C4-2B (cell line): ENCODE results near the gene PTPRN2.

Experiments used
- ZFX ChIP-seq: fragments of 450-650 bp; IDR thresholded peaks from 2 replicates; pipeline ENCODE4 v1.6.1; 2017
- TF ChIP-seq, protein P1 (sequence below): fragments of 450-650 bp; conservative IDR thresholded peaks from 2 replicates; pipeline ENCODE4 v1.5.1; 2017; ENCODE audit warnings: mild to moderate bottlenecking

DNA sequence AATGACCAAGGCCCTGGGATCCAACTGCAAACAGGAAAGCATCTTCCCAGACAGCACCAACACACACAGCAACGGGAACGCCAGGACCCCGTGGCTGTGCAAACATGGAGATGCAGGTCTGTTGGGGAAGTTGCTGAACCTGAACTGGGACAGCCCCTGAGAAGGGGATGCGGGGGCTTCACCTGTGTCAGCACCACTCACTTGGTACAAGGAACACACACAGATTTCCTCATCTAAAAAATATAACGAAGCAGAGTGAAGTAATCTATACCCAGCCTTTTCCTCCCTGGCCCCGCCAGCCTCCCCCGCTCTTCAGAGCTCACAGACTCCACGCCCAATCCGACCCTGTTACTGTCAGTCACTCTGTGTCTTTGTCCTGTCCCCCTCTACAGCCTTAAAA, 93.0 kb downstream of the PTPRN2 start:
- TF ChIP-seq, protein P1, sequence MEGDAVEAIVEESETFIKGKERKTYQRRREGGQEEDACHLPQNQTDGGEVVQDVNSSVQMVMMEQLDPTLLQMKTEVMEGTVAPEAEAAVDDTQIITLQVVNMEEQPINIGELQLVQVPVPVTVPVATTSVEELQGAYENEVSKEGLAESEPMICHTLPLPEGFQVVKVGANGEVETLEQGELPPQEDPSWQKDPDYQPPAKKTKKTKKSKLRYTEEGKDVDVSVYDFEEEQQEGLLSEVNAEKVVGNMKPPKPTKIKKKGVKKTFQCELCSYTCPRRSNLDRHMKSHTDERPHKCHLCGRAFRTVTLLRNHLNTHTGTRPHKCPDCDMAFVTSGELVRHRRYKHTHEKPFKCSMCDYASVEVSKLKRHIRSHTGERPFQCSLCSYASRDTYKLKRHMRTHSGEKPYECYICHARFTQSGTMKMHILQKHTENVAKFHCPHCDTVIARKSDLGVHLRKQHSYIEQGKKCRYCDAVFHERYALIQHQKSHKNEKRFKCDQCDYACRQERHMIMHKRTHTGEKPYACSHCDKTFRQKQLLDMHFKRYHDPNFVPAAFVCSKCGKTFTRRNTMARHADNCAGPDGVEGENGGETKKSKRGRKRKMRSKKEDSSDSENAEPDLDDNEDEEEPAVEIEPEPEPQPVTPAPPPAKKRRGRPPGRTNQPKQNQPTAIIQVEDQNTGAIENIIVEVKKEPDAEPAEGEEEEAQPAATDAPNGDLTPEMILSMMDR = no peak
- TF ChIP-seq ZFX = no peak
